Measurements from ENCODE around the gene PPFIBP1. TPM values are rescaled to one million over a fixed set of nuclear protein-coding genes. Genes with fewer than 3 reads are reported as not detected.

The PPFIBP1 gene
- total and polyA plus RNA-seq, 9 of the 15 experiments (the other 6 are each of a cell fraction or from before 2014, with no cell fraction given) = 0.46 to 3.5 (median 1.8) TPM

DNA sequence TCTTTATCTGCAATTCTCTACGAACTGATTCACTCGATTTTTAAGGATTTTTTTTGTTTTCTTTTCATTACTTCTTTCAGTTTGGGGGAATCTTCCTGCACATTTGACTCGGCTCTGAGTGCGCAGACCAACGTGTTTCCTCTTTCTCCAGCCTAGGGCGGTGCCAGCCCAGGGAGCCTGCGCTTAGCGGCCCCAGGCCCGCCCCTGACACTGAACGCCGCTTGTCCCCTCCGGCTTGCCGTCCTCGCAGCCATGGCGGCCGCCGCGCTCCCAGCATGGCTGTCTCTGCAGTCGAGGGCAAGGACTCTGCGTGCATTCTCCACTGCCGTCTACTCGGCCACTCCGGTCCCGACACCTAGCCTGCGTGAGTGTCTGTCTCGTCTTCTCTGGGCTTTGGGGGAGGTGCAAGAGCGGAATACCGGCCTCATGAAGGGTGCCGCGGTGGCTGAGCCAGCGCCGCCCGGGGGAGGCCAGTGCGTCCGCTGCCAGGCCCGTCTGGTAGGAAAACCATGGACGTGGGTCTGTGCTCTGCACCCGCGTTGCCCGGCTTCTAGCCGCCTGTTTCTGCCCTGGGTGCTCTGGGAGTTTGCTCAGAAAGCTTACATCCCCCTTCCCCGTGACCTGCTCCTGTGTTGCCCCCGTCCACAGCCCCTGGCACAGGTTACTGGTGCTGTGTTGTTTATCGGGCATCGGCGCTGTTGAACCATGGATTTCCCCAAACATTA is 186.7 kb downstream of the PPFIBP1 start, which contains the start of gene MRPS35 (continued):
- peak; percentile 61; the same call in 1 of the 2 replicates for TF ChIP-seq AFF4 (CRISPR knock-in tag; IDR thresholded peaks at IDR 0.05)
- TF ChIP-seq DIDO1 (tag; IDR thresholded peaks at IDR 0.05; ENCODE audit: low read depth) = peak; percentile 88
- TF ChIP-seq CSDE1 (IDR thresholded peaks at IDR 0.05) = 0 out of 4 replicates have a peak, but pooled peaks of 1 of the 2 experiments have one; percentile 59
- no peak for TF ChIP-seq PHB (CRISPR knock-in tag; IDR thresholded peaks at IDR 0.05)
- TF ChIP-seq, protein P1, sequence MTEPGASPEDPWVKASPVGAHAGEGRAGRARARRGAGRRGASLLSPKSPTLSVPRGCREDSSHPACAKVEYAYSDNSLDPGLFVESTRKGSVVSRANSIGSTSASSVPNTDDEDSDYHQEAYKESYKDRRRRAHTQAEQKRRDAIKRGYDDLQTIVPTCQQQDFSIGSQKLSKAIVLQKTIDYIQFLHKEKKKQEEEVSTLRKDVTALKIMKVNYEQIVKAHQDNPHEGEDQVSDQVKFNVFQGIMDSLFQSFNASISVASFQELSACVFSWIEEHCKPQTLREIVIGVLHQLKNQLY (CRISPR knock-in tag; conservative IDR thresholded peaks at IDR 0.05) = 0 out of 4 replicates have a peak, but pooled peaks have one; percentile 14 to 20
- no peak for TF ChIP-seq ZNF77 (CRISPR knock-in tag; IDR thresholded peaks at IDR 0.05)
- peak; percentile 79; the same call in 1 of the 2 replicates for TF ChIP-seq KLF1 (tag; IDR thresholded peaks at IDR 0.05)
- TF ChIP-seq ZBTB17 (CRISPR knock-in tag; IDR thresholded peaks at IDR 0.05) = peak; percentile 70; the same call in 1 of the 2 replicates
- peak; percentile 66; the same call in 1 of the 2 replicates for TF ChIP-seq KLF16 (IDR thresholded peaks at IDR 0.05)
- no peak for TF ChIP-seq SREBF2 (CRISPR knock-in tag; IDR thresholded peaks at IDR 0.05)
- TF ChIP-seq NEUROD1 (IDR thresholded peaks at IDR 0.05; ENCODE audit: borderline replicate concordance, low read depth, low read length, partially characterized antibody) = peak; percentile 53
- no peak for TF ChIP-seq U2AF1 (optimal IDR thresholded peaks at IDR 0.05; ENCODE audit: low read depth, low read length)
- peak; percentile 91 for TF ChIP-seq TAF1 (IDR thresholded peaks at IDR 0.05; ENCODE audit: control insufficient read depth, extremely low read depth, insufficient read depth, low read length, severe bottlenecking)
- peak; percentile 82; the same call in 1 of the 2 replicates for TF ChIP-seq MXI1 (IDR thresholded peaks at IDR 0.05; ENCODE audit: low read depth, low read length)
- TF ChIP-seq CXXC5 (CRISPR knock-in tag; IDR thresholded peaks at IDR 0.05) = peak; percentile 88
- TF ChIP-seq KAT8 (IDR thresholded peaks at IDR 0.05; ENCODE audit: low read depth) = no peak
- TF ChIP-seq POLR2G (IDR thresholded peaks at IDR 0.05; ENCODE audit: low read depth, low read length) = peak; percentile 100
- TF ChIP-seq ARID4B (CRISPR knock-in tag; IDR thresholded peaks at IDR 0.05) = peak; percentile 96
- peak; percentile 31; the same call in 1 of the 2 replicates for TF ChIP-seq CBFB (CRISPR knock-in tag; IDR thresholded peaks at IDR 0.05)
- TF ChIP-seq TCFL5 (CRISPR knock-in tag; conservative IDR thresholded peaks at IDR 0.05) = no peak

All from K562 (cell line).